ENCODE results near the gene OR10V1.
A peak's percentile ranks its signal among the peaks of the same experiment; 100 is the strongest.
"Not testable (repeated sequence)": the region's sequence is repeated elsewhere in the genome, so short reads cannot be mapped to it uniquely, and the experiment has no call there.

Gene OR10V1

GRCh38 chr11:59703515-59703914, 10.1 kb downstream of the OR10V1 start (continued):
- TF ChIP-seq ZNF510 (tag by site-specific recombination; IDR thresholded peaks at IDR 0.05; ENCODE audit: insufficient replicate concordance) = peak; percentile 58
- peak; percentile 38 for TF ChIP-seq ZNF654 (tag by site-specific recombination; IDR thresholded peaks at IDR 0.05; ENCODE audit: low read depth)
- TF ChIP-seq ZNF266 (tag by site-specific recombination; IDR thresholded peaks at IDR 0.05; ENCODE audit: low read depth) = 0 out of 2 replicates have a peak, but pooled peaks have one; percentile 41

- H3K36me3 ChIP-seq (ENCODE audit: control insufficient read depth in 2 of 2, insufficient read depth in 1 of 2, low read length in 2 of 2); H3K9me3 ChIP-seq (ENCODE audit: control insufficient read depth, insufficient read depth, low read depth, low read length); H3K4me1 ChIP-seq (ENCODE audit: control insufficient read depth, insufficient read depth, low read length); CTCF ChIA-PET; H3K4me3 ChIP-seq (ENCODE audit: low read depth, low read length); H3K27ac ChIP-seq (ENCODE audit: extremely low read depth, low read depth, low read length); POLR2A ChIA-PET: not testable (repeated sequence)
Measured at GRCh38 chr11:59700157-59700556, 13.5 kb downstream of the OR10V1 start.

- ChIA-PET CTCF (no interaction called here), POLR2A (no interaction called here)
- TF ChIP-seq ZBTB17 (tag by site-specific recombination; IDR thresholded peaks at IDR 0.05) = no peak
- TF ChIP-seq SP7 (tag by site-specific recombination; IDR thresholded peaks at IDR 0.05) = no peak
- Histone ChIP-seq H3K4me3 (ENCODE audit: low read depth, low read length) (no peak overlapping the region), H3K9me3 (ENCODE audit: control insufficient read depth, insufficient read depth, low read depth, low read length) (no peaks in the 10 kb centered on the region), H3K4me1 (ENCODE audit: control insufficient read depth, insufficient read depth, low read length) (no peaks in the 10 kb centered on the region), H3K36me3 (ENCODE audit: control insufficient read depth in 2 of 2, insufficient read depth in 1 of 2, low read length in 2 of 2) (no peaks in the 10 kb centered on the region), H3K27ac (ENCODE audit: extremely low read depth, low read depth, low read length) (no peak overlapping the region)
Measured at GRCh38 chr11:59698506-59698905, 15.1 kb downstream of the OR10V1 start.

- Histone ChIP-seq H3K4me1 (ENCODE audit: control insufficient read depth, insufficient read depth, low read length) (no peaks in the 10 kb centered on the region), H3K4me3 (ENCODE audit: low read depth, low read length) (no peak overlapping the region), H3K36me3 (ENCODE audit: control insufficient read depth in 2 of 2, insufficient read depth in 1 of 2, low read length in 2 of 2) (no peaks in the 10 kb centered on the region), H3K9me3 (ENCODE audit: control insufficient read depth, insufficient read depth, low read depth, low read length) (no peaks in the 10 kb centered on the region), H3K27ac (ENCODE audit: extremely low read depth, low read depth, low read length) (no peak overlapping the region)
- CTCF ChIA-PET = interaction anchor here (0.6 to 1.1 kb wide), 3 partner anchors 20 to 179 kb away, joined by 3 to 4 read pairs (median 3); no protein-coding TSS in a partner anchor
- POLR2A ChIA-PET = no interaction called here
- TF ChIP-seq ZNF223 (tag by site-specific recombination; IDR thresholded peaks at IDR 0.05) = no peak
- no peak for TF ChIP-seq OVOL3 (tag by site-specific recombination; IDR thresholded peaks at IDR 0.05)
- no peak for TF ChIP-seq EGR2 (tag by site-specific recombination; IDR thresholded peaks at IDR 0.05; ENCODE audit: low read depth)
- TF ChIP-seq ZNF791 (tag by site-specific recombination; IDR thresholded peaks at IDR 0.05) = peak; percentile 95
- TF ChIP-seq ZNF221 (tag by site-specific recombination; IDR thresholded peaks at IDR 0.05; ENCODE audit: borderline replicate concordance) = no peak
- TF ChIP-seq ZNF335 (tag by site-specific recombination; conservative IDR thresholded peaks at IDR 0.05) = no peak
- no peak for TF ChIP-seq ZBTB10 (tag by site-specific recombination; IDR thresholded peaks at IDR 0.05)
- peak; percentile 79 for TF ChIP-seq SETDB1 (IDR thresholded peaks at IDR 0.05; ENCODE audit: insufficient read length, low read length)
- no peak for TF ChIP-seq ZBTB8A (tag by site-specific recombination; IDR thresholded peaks at IDR 0.05)
- TF ChIP-seq ZNF521 (tag by site-specific recombination; IDR thresholded peaks at IDR 0.05) = no peak
- no peak for TF ChIP-seq ZNF19 (tag by site-specific recombination; IDR thresholded peaks at IDR 0.05; ENCODE audit: low read depth)
Measured at GRCh38 chr11:59692915-59693314, 20.7 kb downstream of the OR10V1 start.

GRCh38 chr11:59691156-59691555, 22.5 kb downstream of the OR10V1 start:
- no peaks in the 10 kb centered on the region for H3K4me1 ChIP-seq (ENCODE audit: control insufficient read depth, insufficient read depth, low read length)
- POLR2A ChIA-PET = no interaction called here
- H3K9me3 ChIP-seq (ENCODE audit: control insufficient read depth, insufficient read depth, low read depth, low read length) = no peaks in the 10 kb centered on the region
- TF ChIP-seq GLI2 (tag by site-specific recombination; IDR thresholded peaks at IDR 0.05; ENCODE audit: borderline replicate concordance, low read depth) = no peak
- TF ChIP-seq KLF9 (tag by site-specific recombination; IDR thresholded peaks at IDR 0.05; ENCODE audit: low read depth) = no peak
- no peak for TF ChIP-seq ZNF350 (tag by site-specific recombination; IDR thresholded peaks at IDR 0.05)
- TF ChIP-seq ZNF747 (tag by site-specific recombination; IDR thresholded peaks at IDR 0.05) = no peak
- no peak overlapping the region for H3K27ac ChIP-seq (ENCODE audit: extremely low read depth, low read depth, low read length)
- CTCF ChIA-PET = interaction anchor here (0.9 kb wide), 1 partner anchor 11 kb away, joined by 3 read pairs; no protein-coding TSS in a partner anchor
- no peak overlapping the region for H3K4me3 ChIP-seq (ENCODE audit: low read depth, low read length)
- no peaks in the 10 kb centered on the region for H3K36me3 ChIP-seq (ENCODE audit: control insufficient read depth in 2 of 2, insufficient read depth in 1 of 2, low read length in 2 of 2)
